Keratinocyte (primary cell): ENCODE data around the gene TAOK2. TPM values are rescaled to one million over a fixed set of nuclear protein-coding genes. Genes with fewer than 3 reads are reported as not detected.

Source experiments
- DNase-seq: peaks from one replicate; pipeline ENCODE4 v3.0.0-alpha.2; 2011; ENCODE audit warnings: low read depth, missing footprints, low spot score
- FAIRE-seq: peaks from 2 replicates; lab custom pipeline; 2011; peaks lifted over from hg19 to GRCh38; lab: Jason Lieb, UNC
- H2AFZ ChIP-seq: 2 replicates; pipeline ENCODE4 v1.6.0; 2012; ENCODE audit warnings: low read length, control low read depth, inconsistent platforms; ENCODE audit not compliant: control insufficient read depth
- H3K27ac ChIP-seq: 2 replicates; pipeline ENCODE4 v1.5.1; 2011; ENCODE audit warnings: low read length; ENCODE audit not compliant: control insufficient read depth, insufficient read depth
- H3K27me3 ChIP-seq: 3 replicates; pipeline ENCODE4 v1.6.0; 2011; ENCODE audit warnings: low read length; ENCODE audit not compliant: control insufficient read depth, insufficient read depth; ENCODE audit errors: extremely low read depth
- H3K36me3 ChIP-seq, 2 experiments: 2 replicates in 1 of 2; 3 replicates in 1 of 2; pipeline ENCODE4 v1.5.1; 2011; ENCODE audit warnings: low read length in 2 of 2, mild to moderate bottlenecking in 1 of 2; ENCODE audit not compliant: control insufficient read depth in 2 of 2, insufficient read depth in 2 of 2; ENCODE audit errors: extremely low read depth in 1 of 2
- H3K4me1 ChIP-seq: 3 replicates; pipeline ENCODE4 v1.5.1; 2011; ENCODE audit warnings: low read length; ENCODE audit not compliant: control insufficient read depth, insufficient read depth; ENCODE audit errors: extremely low read depth
- H3K4me2 ChIP-seq: 3 replicates; pipeline ENCODE4 v1.6.0; 2011; ENCODE audit warnings: low read depth, low read length; ENCODE audit not compliant: control insufficient read depth, insufficient read depth; ENCODE audit errors: extremely low read depth
- H3K4me3 ChIP-seq, 3 experiments: fragments of 200-600 bp in 1 of 3; sonication (generic) in 1 of 3; 2 replicates in 2 of 3; 3 replicates in 1 of 3; pipeline ENCODE4 v1.5.1; 2011 to 2016; ENCODE audit warnings: low read length in 3 of 3, mild to moderate bottlenecking in 3 of 3, control low read depth in 2 of 3, inconsistent platforms in 1 of 3, low read depth in 1 of 3, mixed read lengths in 1 of 3, mixed run types in 1 of 3, moderate library complexity in 1 of 3; ENCODE audit not compliant: control insufficient read depth in 2 of 3, insufficient read depth in 2 of 3; ENCODE audit errors: extremely low read depth in 1 of 3
- H3K79me2 ChIP-seq: 2 replicates; pipeline ENCODE4 v1.6.0; 2012; ENCODE audit warnings: low read length; ENCODE audit not compliant: control insufficient read depth, insufficient read depth
- H3K9ac ChIP-seq: 3 replicates; pipeline ENCODE4 v1.6.0; 2011; ENCODE audit warnings: low read length; ENCODE audit not compliant: control insufficient read depth, insufficient read depth; ENCODE audit errors: extremely low read depth
- H3K9me1 ChIP-seq: 3 replicates; pipeline ENCODE4 v1.6.0; 2011; ENCODE audit warnings: low read length; ENCODE audit not compliant: control insufficient read depth, insufficient read depth; ENCODE audit errors: extremely low read depth
- H3K9me3 ChIP-seq: 2 replicates; pipeline ENCODE4 v1.5.1; 2012; ENCODE audit warnings: low read depth, low read length; ENCODE audit not compliant: control insufficient read depth
- H4K20me1 ChIP-seq: 3 replicates; pipeline ENCODE4 v1.6.0; 2011; ENCODE audit warnings: low read length; ENCODE audit not compliant: control insufficient read depth, insufficient read depth; ENCODE audit errors: extremely low read depth
- EZH2 ChIP-seq: IDR thresholded peaks from one replicate; pipeline ENCODE4 v1.6.1; 2012; ENCODE audit warnings: inconsistent platforms, mild to moderate bottlenecking, low read length, moderate library complexity
- dilution Hi-C: fragments of 300-500 bp; cut with MboI; formaldehyde crosslinking; loops from one replicate; pipeline ENCODE4 v1.7.0; 2020; ENCODE audit warnings: low sequenced_read_pairs; ENCODE audit not compliant: extremely low pct_ligation_motif_present
- polyA plus RNA-seq, 5 experiments: library from polyadenylated mRNA; depleted of rRNA in 3 of 5; stranded (reverse) in 3 of 5; stranded (forward) in 1 of 5; unstranded in 1 of 5; fragments of >200 nt; gene quantifications; 1 replicate in 1 of 5; 2 replicates in 3 of 5; 3 replicates in 1 of 5; pipeline versions ENCODE4 v1.2.1 to v1.2.3, GENCODE V29; 2011 to 2012; ENCODE audit warnings: missing spikeins in 2 of 5, low read depth in 1 of 5, low replicate concordance in 1 of 5
- TF ChIP-seq, protein P1 (sequence below), 3 experiments: IDR thresholded peaks in 1 of 3; conservative IDR thresholded peaks in 1 of 3; optimal IDR thresholded peaks in 1 of 3; 2 replicates in 2 of 3; 3 replicates in 1 of 3; pipeline versions ENCODE3 to v1.5.1; 2011; ENCODE audit warnings: low read length in 3 of 3, mild to moderate bottlenecking in 3 of 3, moderate library complexity in 2 of 3, control low read depth in 1 of 3, inconsistent platforms in 1 of 3; ENCODE audit not compliant: insufficient read depth in 2 of 3; ENCODE audit errors: extremely low read depth in 1 of 3

Gene TAOK2
- polyA plus RNA-seq, 1 donor (not counting 4 experiments of a cell fraction or from before 2014, with no cell fraction given): 13.8 TPM

DNA sequence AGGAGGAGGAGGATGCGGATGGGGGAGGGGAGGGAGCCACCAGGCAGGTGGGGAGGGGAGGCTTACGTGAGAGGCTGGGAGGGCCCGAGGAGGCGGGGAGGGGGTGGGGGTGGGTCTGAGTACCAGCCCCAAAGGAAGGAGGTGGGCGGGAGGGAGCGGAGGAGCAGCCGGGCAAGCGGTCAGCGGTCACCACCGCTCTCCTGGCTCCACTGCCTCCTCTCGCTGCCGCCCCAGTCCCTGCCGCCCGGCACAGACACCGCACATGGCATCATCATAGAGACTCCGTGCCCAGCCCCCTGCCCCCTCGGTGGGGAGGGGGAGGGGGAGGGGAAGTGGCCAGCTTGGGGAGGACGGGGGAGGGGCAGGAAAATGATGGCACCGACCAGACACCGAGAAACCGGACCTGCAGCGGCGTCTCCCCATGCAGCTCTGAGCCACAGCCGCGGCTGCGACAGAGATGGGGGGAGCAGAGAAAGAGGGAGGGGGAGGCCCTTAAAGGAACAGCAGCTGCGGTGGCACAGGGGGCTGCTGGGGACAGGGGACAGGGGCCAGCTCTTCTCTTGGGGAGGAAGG, 57.3 kb downstream of the TAOK2 start, which contains the start of gene TLCD3B:
TLCD3B (minus strand) TSS at position 431 of the 573 bp plus-strand sequence. CDS start 744 bp downstream, outside the sequence.
- no peaks in the 10 kb centered on the region for H3K79me2 ChIP-seq
- dilution Hi-C loops: no loop called here
- no peaks in the 10 kb centered on the region for H4K20me1 ChIP-seq
- H3K4me3 ChIP-seq: no peak within 1 kb of the TSS
- no peaks in the 10 kb centered on the region for H3K36me3 ChIP-seq
- H3K4me2 ChIP-seq: no peak within 1 kb of the TSS
- H3K4me1 ChIP-seq: no peaks in the 10 kb centered on the region
- H3K27ac ChIP-seq: no peak within 1 kb of the TSS
- FAIRE-seq: no peak
- peaks cover 41% of the 10 kb centered on the region for H3K27me3 ChIP-seq
- no peak for TF ChIP-seq EZH2
- TF ChIP-seq, protein P1, sequence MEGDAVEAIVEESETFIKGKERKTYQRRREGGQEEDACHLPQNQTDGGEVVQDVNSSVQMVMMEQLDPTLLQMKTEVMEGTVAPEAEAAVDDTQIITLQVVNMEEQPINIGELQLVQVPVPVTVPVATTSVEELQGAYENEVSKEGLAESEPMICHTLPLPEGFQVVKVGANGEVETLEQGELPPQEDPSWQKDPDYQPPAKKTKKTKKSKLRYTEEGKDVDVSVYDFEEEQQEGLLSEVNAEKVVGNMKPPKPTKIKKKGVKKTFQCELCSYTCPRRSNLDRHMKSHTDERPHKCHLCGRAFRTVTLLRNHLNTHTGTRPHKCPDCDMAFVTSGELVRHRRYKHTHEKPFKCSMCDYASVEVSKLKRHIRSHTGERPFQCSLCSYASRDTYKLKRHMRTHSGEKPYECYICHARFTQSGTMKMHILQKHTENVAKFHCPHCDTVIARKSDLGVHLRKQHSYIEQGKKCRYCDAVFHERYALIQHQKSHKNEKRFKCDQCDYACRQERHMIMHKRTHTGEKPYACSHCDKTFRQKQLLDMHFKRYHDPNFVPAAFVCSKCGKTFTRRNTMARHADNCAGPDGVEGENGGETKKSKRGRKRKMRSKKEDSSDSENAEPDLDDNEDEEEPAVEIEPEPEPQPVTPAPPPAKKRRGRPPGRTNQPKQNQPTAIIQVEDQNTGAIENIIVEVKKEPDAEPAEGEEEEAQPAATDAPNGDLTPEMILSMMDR (optimal IDR thresholded peaks at IDR 0.05 in 1 of 3, IDR thresholded peaks at IDR 0.05 in 1 of 3, conservative IDR thresholded peaks at IDR 0.05 in 1 of 3; ENCODE audit: extremely low read depth in 1 of 3, insufficient read depth in 2 of 3, low read length in 3 of 3): no peak
- no peaks in the 10 kb centered on the region for H3K9me3 ChIP-seq
- no peaks in the 10 kb centered on the region for H3K9me1 ChIP-seq
- no peak within 1 kb of the TSS for H2AFZ ChIP-seq
- no peak within 1 kb of the TSS for H3K9ac ChIP-seq
- DNase-seq: no peak

DNA sequence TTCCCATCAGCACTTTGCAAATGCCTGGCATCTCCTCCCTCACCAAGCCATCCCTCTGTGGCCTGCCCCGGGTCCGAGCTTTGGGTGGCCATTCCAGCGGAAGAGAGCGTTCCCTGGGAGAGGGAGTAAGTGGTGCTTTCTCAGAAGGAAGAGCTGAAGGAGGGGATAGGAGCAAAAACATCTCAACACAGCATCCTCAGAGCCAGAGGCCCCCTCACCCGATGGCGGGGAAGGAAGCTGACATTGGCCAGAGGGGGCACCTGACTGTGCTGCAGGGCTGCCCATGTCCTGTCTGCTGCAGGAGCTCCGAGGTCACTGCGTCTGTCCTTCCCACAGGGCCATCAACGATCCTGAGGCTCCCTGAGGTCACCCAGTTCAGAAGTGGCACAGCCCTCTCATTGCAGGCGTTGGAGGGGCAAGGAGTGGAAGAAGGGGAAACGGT, 57.8 kb downstream of the TAOK2 start:
- no peaks in the 10 kb centered on the region for H3K79me2 ChIP-seq
- no peaks in the 10 kb centered on the region for H3K9me1 ChIP-seq
- H3K27me3 ChIP-seq: peaks cover 41% of the 10 kb centered on the region
- H3K9me3 ChIP-seq: no peaks in the 10 kb centered on the region
- no peaks in the 10 kb centered on the region for H3K4me1 ChIP-seq
- dilution Hi-C loops: no loop called here
- H3K9ac ChIP-seq: no peak overlapping the region
- TF ChIP-seq EZH2: peak; percentile 70
- TF ChIP-seq, protein P1 (optimal IDR thresholded peaks at IDR 0.05 in 1 of 3, IDR thresholded peaks at IDR 0.05 in 1 of 3, conservative IDR thresholded peaks at IDR 0.05 in 1 of 3; ENCODE audit: extremely low read depth in 1 of 3, insufficient read depth in 2 of 3, low read length in 3 of 3): no peak
- no peaks in the 10 kb centered on the region for H3K36me3 ChIP-seq
- DNase-seq: no peak
- H2AFZ ChIP-seq: no peak overlapping the region
- FAIRE-seq: no peak
- H3K27ac ChIP-seq: no peak overlapping the region
- H3K4me3 ChIP-seq: no peak overlapping the region
- H3K4me2 ChIP-seq: no peak overlapping the region
- no peaks in the 10 kb centered on the region for H4K20me1 ChIP-seq
